Measurements from ENCODE around the gene TUBA8. TPM values are rescaled to one million over a fixed set of nuclear protein-coding genes. Genes with fewer than 3 reads are reported as not detected.
"Not testable (repeated sequence)": the region's sequence is repeated elsewhere in the genome, so short reads cannot be mapped to it uniquely, and the experiment has no call there.

TUBA8 gene
- total RNA-seq, 4 donors from 2014 or later: 7.5 to 16.5 (median 14.0) TPM

- WGBS: 42% methylated on average over 3 of the region's 3 CpGs
- H3K4me1 ChIP-seq; H3K27me3 ChIP-seq; H3K27ac ChIP-seq (replicated peaks in 1 of 4); DNase-seq (ENCODE audit: extremely low spot score); intact Hi-C loops (cut with DNase I); H3K9me3 ChIP-seq; H3K4me3 ChIP-seq: not testable (repeated sequence)
- peaks cover 0 to 42% (median 21%) of the 10 kb centered on the region in 4 donors for H3K36me3 ChIP-seq
These were observed 61.6 kb downstream of the TUBA8 start for GRCh38 chr22:18172203-18172602.

- H3K9me3 ChIP-seq; H3K27ac ChIP-seq (replicated peaks in 1 of 4); H3K27me3 ChIP-seq; intact Hi-C loops (cut with DNase I); H3K4me1 ChIP-seq; DNase-seq (ENCODE audit: extremely low spot score); H3K4me3 ChIP-seq: not testable (repeated sequence)
- 83% methylated on average over 4 of the region's 8 CpGs for WGBS
- peaks cover 0 to 39% (median 20%) of the 10 kb centered on the region in 4 donors for H3K36me3 ChIP-seq
These were observed 62.2 kb downstream of the TUBA8 start for GRCh38 chr22:18172776-18173175.

GRCh38 chr22:18173441-18173840, 62.8 kb downstream of the TUBA8 start:
- DNase-seq (ENCODE audit: extremely low spot score); H3K4me3 ChIP-seq; H3K4me1 ChIP-seq; H3K27ac ChIP-seq (replicated peaks in 1 of 4); intact Hi-C loops (cut with DNase I); H3K9me3 ChIP-seq; H3K27me3 ChIP-seq: not testable (repeated sequence)
- WGBS: 86% methylated on average over 2 of the region's 2 CpGs
- H3K36me3 ChIP-seq: peaks cover 0 to 32% (median 15%) of the 10 kb centered on the region in 4 donors

Small RNAs within 50 kb of the gene (small RNA-seq; reads per million reads assigned to genes)
- 0 reads per million in 3 donors for gene AC016027.5

Other genes starting within 250 kb of the TUBA8 start
- 10 to 100 TPM; 35.1 to 91.8 (median 67.8) TPM for gene MICAL3, start 86.2 kb upstream of the TUBA8 start, total RNA-seq
- gene PEX26, start 32.8 kb upstream of the TUBA8 start, total RNA-seq: 10 to 100 TPM; 19.7 to 54.2 (median 33.6) TPM
- gene USP18, start 39.4 kb downstream of the TUBA8 start, total RNA-seq: 1 to 10 TPM; 3.8 to 8.7 (median 6.2) TPM

Data from esophagus muscularis mucosa (tissue), 4 donors.